ENCODE results near the gene SPSB4.
A peak's percentile ranks its signal among the peaks of the same experiment; 100 is the strongest.
"Not testable (repeated sequence)": the region's sequence is repeated elsewhere in the genome, so short reads cannot be mapped to it uniquely, and the experiment has no call there.

Gene SPSB4

GRCh38 chr3:141096981-141097380 lies 45.8 kb downstream of the SPSB4 start:
- no peak for DNase-seq

- no peak for DNase-seq
These were observed 49.0 kb downstream of the SPSB4 start for GRCh38 chr3:141100112-141100511.

GRCh38 chr3:141100531-141101320 lies 49.6 kb downstream of the SPSB4 start:
- DNase-seq = no peak

DNA sequence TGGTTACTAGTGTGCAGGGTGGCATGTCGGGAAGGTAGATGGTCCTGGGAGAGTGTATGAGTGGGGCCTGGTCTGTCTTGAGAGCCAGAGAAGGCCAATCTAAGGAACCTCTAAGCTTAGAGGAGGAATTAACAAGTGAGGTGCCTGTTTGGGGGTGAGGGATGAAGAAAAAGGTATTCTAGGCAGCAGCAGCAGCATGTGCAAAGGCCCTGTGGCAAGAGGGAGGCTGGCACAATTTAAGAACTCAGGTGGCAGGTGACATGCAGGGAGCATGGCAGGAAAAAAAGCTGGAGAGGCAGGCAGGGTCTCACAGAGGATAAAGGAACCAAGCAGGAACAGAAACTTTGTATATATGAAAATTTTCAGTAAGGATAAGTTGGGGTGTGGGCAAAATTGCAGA lies 51.2 kb downstream of the SPSB4 start:
- DNase-seq = no peak

GRCh38 chr3:141103067-141103466 lies 51.9 kb downstream of the SPSB4 start:
- no peak for DNase-seq

GRCh38 chr3:141103503-141103902 lies 52.4 kb downstream of the SPSB4 start:
- DNase-seq = no peak

DNA sequence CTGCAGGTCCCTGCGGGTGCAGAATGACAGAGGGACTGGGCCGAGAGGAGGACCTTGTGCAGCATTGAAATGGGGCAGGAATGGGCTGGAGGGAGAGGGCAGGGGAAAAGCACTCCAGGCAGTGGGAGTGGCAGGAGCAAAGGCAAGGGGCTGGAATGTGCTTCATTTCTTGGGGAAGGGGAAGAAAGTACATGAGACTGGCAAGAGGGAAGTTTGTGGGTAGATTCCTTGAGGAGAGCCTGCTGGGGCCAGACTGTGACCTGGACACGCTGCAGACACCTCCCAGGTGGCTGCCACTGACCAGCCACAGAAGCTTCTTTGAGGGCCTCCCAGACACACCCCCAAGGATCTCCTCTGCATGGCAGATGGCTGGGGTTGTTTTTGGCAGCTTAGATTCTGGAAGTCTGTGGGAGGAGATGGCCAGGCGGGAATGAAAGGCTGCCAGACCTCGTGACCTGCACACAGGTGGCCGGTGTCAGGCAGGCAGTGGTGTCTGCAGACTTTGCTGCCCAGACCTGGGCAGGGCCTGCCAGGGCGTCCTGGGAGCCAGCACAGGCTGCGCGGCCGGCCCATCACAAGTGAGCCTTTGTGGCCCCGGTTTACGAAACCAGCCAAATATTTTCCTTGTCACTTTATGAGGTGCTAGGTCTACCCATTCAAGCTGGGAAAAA lies 53.1 kb downstream of the SPSB4 start:
- DNase-seq = no peak

GRCh38 chr3:141105828-141106628 lies 54.9 kb downstream of the SPSB4 start:
- peak; percentile 19 to 70 for DNase-seq

- DNase-seq = no peak
These were observed 55.7 kb downstream of the SPSB4 start for GRCh38 chr3:141106842-141107241.

DNA sequence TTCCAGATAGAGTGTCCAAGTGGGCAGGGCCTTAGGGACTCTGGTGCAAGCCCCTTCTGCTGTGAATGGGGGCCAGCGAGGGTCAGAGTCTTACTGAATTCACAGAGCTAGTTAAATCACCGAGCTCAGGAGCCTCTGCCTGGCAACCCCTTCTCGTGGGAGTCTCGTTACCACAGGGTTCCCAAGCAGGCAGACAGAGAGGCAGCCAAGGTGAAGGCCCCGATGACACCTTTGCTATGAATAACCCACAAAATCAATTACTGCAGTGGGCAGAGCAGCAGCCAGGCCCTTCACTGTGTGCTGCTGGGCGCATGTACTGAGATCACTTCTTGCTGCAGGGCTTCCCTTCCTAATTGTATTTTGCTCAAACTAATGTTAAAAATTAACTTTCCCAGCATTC lies 56.9 kb downstream of the SPSB4 start:
- no peak for DNase-seq

- no peak for DNase-seq
These were observed 58.6 kb downstream of the SPSB4 start for GRCh38 chr3:141109751-141110150.

GRCh38 chr3:141110322-141110721 lies 59.2 kb downstream of the SPSB4 start:
- DNase-seq = no peak

DNA sequence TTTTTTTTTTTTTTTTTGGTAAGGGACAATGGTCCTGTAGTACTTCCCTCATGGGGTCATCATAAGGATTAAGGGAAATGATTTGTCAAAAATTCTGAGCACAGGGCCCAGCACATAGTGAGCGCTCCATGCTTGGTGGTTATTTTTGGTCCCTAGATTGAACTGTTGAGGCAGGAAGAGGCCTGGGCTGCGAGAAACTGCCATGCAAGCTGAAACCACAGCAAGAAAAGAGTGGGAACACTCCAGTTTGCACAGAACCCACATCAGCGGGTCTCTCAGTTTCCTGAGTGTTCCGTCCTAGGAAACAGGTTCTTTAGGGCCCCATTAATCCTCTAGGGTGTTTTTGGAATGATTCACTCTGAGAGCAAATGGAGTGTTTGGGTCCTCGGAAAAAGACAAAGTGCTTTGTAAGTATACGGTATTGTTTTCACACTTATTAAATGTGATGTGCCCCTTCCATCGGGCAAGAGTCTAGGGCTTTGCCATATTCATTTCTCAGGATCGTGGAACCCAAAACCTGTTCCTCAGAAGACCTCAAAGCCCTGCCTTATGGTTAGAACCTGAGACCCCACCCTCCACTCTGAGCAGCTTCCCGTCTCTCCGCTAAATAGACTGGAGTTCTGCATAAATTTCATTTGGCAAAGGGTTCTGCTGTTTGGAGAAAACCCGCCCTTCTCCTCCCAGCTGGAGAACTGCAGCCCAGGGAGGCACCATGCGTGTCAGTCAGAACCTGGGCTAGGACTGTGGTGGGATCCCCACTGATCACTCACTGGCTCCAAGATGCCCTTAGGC lies 60.4 kb downstream of the SPSB4 start:
- no peak for DNase-seq

GRCh38 chr3:141112686-141113297 lies 61.6 kb downstream of the SPSB4 start:
- DNase-seq = no peak

DNA sequence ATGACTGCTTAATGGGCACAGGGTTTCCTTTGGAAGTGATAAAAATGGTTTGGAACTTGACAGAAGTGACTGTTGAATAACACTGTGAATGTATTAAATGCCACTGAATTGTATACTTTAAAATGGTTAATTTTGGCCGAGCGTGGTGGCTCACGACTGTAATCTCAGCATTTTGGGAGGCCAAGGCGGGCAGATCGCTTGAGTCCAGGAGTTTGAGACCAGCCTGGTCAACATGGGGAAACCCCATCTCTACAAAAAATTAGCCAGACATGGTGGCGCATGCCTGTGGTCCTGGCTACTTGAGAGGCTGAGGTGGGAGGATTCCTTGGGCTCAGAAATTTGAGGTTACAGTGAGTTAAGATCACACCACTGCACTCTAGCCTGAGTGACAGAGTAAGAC lies 62.5 kb downstream of the SPSB4 start:
- not testable (repeated sequence) for DNase-seq

DNA sequence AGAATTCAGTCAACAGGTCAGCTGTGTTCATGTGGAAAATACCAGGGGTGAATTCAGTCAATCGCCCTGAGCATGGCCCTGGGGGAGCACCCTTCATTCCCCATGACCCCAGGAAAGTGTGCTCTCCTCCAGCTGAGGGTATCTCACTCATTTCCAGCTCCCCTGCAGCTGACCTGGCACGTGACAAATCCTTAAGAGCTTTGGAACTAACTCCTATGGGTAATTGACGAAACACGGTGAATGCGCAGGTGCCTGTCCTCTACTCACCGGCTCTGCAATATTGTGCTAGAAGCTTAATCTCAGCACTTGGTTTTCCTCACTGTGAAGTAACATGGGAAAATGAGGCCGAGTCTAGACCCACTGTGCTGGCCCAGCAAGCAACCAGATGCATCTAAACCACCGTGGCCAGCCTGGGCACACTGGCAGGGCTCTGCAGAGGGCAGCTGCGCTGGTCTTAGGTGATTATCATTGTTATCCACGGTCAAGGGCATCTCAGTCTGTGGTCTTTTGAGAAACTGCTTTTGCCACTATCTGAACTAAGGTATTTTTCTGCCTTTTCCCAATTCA lies 63.1 kb downstream of the SPSB4 start:
- no peak for DNase-seq

GRCh38 chr3:141114816-141115460 lies 63.8 kb downstream of the SPSB4 start:
- no peak for DNase-seq

DNA sequence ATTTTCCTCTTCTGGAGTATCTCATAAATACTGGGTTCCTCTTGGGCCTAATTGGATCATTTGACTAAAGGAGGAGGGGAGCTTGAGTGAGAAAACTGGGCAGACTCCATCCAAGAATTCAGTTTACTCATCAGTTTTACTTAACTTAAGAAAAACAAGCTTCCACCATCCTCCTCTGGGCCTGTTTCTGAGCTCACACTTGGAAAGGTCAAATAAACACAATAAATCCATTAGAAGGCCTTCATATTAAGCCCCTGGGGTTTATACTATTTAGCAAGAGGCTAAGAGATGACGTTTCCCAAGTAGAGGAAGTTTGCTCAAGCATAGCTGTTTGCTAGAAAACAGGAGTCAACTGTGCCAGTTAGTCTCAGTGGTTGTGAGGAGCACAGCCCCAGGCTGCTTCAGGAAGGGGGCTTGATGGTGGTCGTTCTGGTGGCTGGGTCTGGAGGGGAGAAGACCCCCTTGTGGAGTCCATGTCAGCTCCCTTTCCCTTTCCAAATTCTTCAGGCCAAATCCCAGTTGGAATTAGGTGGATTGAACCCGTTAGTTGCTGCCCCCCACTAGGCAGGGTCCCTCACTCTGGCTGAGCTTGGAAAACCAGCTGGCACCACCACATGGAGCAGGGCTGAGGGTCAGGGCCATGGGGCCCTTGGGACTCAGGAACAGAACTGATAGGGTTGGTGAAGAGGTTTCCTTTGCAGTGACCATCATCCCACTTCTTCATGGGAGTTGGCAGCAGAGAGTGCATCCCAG lies 64.8 kb downstream of the SPSB4 start:
- no peak for DNase-seq

- no peak for DNase-seq
These were observed 65.6 kb downstream of the SPSB4 start for GRCh38 chr3:141116721-141117120.

DNA sequence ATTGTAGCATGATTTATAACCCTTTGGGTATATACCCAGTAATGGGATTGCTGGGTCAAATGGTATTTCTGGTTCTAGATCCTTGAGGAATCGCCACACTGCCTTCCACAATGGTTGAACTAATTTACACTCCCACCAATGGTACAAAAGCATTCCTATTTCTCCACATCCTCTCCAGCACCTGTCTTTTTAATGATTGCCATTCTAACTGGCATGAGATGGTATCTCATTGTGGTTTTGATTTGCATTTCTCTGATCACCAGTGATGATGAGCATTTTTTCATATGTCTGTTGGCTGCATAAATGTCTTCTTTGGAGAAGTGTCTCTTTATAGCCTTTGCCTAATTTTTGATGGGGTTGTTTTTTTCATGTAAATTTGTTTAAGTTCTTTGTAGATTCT lies 66.8 kb downstream of the SPSB4 start:
- not testable (repeated sequence) for DNase-seq

Measured in hippocampal formation (tissue), 2 donors.